PFSK-1 (cell line): ENCODE measurements around the gene SMIM23.

Experiments
- POLR2AphosphoS5 ChIP-seq: IDR thresholded peaks from 2 replicates; pipeline ENCODE4 v1.6.1; 2012; ENCODE audit warnings: low read depth, mild to moderate bottlenecking, control low read depth, low read length, moderate library complexity
- TAF1 ChIP-seq: IDR thresholded peaks from 2 replicates; pipeline ENCODE4 v1.6.1; 2012; ENCODE audit warnings: low read length, control low read depth, borderline replicate concordance; ENCODE audit not compliant: insufficient read depth
- TF ChIP-seq, protein P1 (sequence below), 2 experiments: IDR thresholded peaks; 2 replicates each; pipeline versions ENCODE4 v1.6.1 to v1.8.0; 2011 to 2012; ENCODE audit warnings: low read depth in 2 of 2, low read length in 2 of 2, control low read depth in 1 of 2, inconsistent platforms in 1 of 2, mild to moderate bottlenecking in 1 of 2, moderate library complexity in 1 of 2; ENCODE audit not compliant: insufficient read depth in 1 of 2

DNA sequence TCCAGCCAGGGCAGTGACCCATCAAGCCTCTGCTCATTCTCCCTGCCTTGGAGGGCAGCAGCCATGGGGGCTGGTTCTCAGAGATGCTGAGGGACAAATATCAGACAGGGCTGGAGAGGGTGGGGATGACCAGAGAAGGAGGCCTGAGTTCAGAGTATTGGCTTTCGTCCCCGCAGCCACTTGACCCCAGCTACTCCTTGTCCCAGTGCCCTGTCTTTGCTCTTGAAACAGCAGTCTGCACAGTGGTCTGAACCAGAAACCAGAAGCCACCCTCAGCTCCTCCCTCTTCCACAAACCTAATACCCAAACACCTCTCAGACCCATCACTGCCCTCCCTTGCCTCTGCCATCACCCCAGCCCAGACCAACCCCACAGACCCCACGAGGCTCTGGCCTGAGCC, 36.3 kb upstream of the SMIM23 start:
- no peak for TF ChIP-seq POLR2AphosphoS5
- TF ChIP-seq, protein P1, sequence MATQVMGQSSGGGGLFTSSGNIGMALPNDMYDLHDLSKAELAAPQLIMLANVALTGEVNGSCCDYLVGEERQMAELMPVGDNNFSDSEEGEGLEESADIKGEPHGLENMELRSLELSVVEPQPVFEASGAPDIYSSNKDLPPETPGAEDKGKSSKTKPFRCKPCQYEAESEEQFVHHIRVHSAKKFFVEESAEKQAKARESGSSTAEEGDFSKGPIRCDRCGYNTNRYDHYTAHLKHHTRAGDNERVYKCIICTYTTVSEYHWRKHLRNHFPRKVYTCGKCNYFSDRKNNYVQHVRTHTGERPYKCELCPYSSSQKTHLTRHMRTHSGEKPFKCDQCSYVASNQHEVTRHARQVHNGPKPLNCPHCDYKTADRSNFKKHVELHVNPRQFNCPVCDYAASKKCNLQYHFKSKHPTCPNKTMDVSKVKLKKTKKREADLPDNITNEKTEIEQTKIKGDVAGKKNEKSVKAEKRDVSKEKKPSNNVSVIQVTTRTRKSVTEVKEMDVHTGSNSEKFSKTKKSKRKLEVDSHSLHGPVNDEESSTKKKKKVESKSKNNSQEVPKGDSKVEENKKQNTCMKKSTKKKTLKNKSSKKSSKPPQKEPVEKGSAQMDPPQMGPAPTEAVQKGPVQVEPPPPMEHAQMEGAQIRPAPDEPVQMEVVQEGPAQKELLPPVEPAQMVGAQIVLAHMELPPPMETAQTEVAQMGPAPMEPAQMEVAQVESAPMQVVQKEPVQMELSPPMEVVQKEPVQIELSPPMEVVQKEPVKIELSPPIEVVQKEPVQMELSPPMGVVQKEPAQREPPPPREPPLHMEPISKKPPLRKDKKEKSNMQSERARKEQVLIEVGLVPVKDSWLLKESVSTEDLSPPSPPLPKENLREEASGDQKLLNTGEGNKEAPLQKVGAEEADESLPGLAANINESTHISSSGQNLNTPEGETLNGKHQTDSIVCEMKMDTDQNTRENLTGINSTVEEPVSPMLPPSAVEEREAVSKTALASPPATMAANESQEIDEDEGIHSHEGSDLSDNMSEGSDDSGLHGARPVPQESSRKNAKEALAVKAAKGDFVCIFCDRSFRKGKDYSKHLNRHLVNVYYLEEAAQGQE (IDR thresholded peaks at IDR 0.05; ENCODE audit: insufficient read depth in 1 of 2, low read depth in 2 of 2, low read length in 2 of 2), result no peak
- no peak for TF ChIP-seq TAF1
